K562 (cell line): ENCODE measurements around the gene SMAP2. TPM values are rescaled to one million over a fixed set of nuclear protein-coding genes. Genes with fewer than 3 reads are reported as not detected.

Experiments
- ATAC-seq: fragments of 200-7000 bp; cut with Tn5 transposase; 3 replicates; pipeline ENCODE4 v1.9.1; 2020; ENCODE audit warnings: moderate library complexity
- BruUV-seq: library from RNA; stranded (reverse); fragments of 400-500 nt; replicated peaks from 2 replicates; lab custom pipeline; 2021; lab: Mats Ljungman, UMichigan
- CTCF ChIA-PET: fragments of 300-600 bp; formaldehyde crosslinking; extraction: SDS; loops from one replicate; lab custom pipeline; 2021; ENCODE audit warnings: low intra/inter-chr PET ratio; lab: Yijun Ruan, JAX
- POLR2A ChIA-PET: fragments of 300-600, 350-650 bp; sonication (Branson Sonifier 250); formaldehyde crosslinking; extraction: SDS; loops from one replicate; lab custom pipeline; 2021; ENCODE audit warnings: antibody characterized with exemption, inconsistent platforms; lab: Yijun Ruan, JAX
- DNase-seq, 4 experiments: peaks; one replicate each; pipeline versions ENCODE4 v3.0.0 to v3.0.0-alpha.2; 2011 to 2018; ENCODE audit warnings: low spot score in 3 of 4, mixed read lengths in 3 of 4; ENCODE audit errors: extremely low read depth in 1 of 4
- FAIRE-seq: peaks from 2 replicates; lab custom pipeline; 2011; peaks lifted over from hg19 to GRCh38; lab: Jason Lieb, UNC
- H2AFZ ChIP-seq: 2 replicates; pipeline ENCODE4 v1.6.0; 2011; ENCODE audit warnings: low read depth, low read length, control low read depth, inconsistent platforms
- H3K27ac ChIP-seq: fragments of 200-600 bp; 3 replicates; pipeline ENCODE4 v1.8.0; 2011; ENCODE audit warnings: low read depth, mild to moderate bottlenecking, control low read depth, inconsistent platforms, low read length, moderate library complexity, mixed read lengths; ENCODE audit errors: extremely low read depth
- H3K27me3 ChIP-seq, 2 experiments: fragments of 300-600 bp in 1 of 2; 2 replicates in 1 of 2; 3 replicates in 1 of 2; pipeline versions ENCODE4 v1.6.0 to v1.8.0; 2011; ENCODE audit warnings: inconsistent platforms in 2 of 2, low read length in 2 of 2, mild to moderate bottlenecking in 1 of 2, mixed read lengths in 1 of 2, moderate library complexity in 1 of 2; ENCODE audit not compliant: control insufficient read depth in 2 of 2, insufficient read depth in 2 of 2
- H3K36me3 ChIP-seq: fragments of 300-600 bp; 3 replicates; pipeline ENCODE4 v1.8.0; 2011; ENCODE audit warnings: mild to moderate bottlenecking, low read length, inconsistent platforms; ENCODE audit not compliant: control insufficient read depth, insufficient read depth
- H3K4me1 ChIP-seq, 2 experiments: fragments of 200-600 bp in 1 of 2; replicated peaks in 1 of 2; 2 replicates in 1 of 2; 3 replicates in 1 of 2; pipeline versions ENCODE4 v1.5.1 to v1.8.0; 2011; ENCODE audit warnings: inconsistent platforms in 2 of 2, low read length in 2 of 2, mild to moderate bottlenecking in 1 of 2, mixed read lengths in 1 of 2, moderate library complexity in 1 of 2; ENCODE audit not compliant: control insufficient read depth in 2 of 2, insufficient read depth in 2 of 2
- H3K4me2 ChIP-seq: 2 replicates; pipeline ENCODE4 v1.6.1; 2011; ENCODE audit warnings: low read length, control low read depth, inconsistent platforms, mixed read lengths; ENCODE audit not compliant: insufficient read depth
- H3K4me3 ChIP-seq: fragments of 200-600 bp; sonication (generic), shearing (Covaris generic); 2 replicates; pipeline ENCODE4 v1.5.1; 2016; ENCODE audit warnings: control low read depth, inconsistent platforms
- H3K79me2 ChIP-seq: fragments of 200-600 bp; 3 replicates; pipeline ENCODE4 v1.8.0; 2011; ENCODE audit warnings: low read length, inconsistent platforms; ENCODE audit not compliant: control insufficient read depth, insufficient read depth
- H3K9ac ChIP-seq, 2 experiments: 2 replicates each; pipeline versions ENCODE4 v1.6.0 to v1.6.1; 2011; ENCODE audit warnings: low read depth in 2 of 2, low read length in 2 of 2, control low read depth in 1 of 2, inconsistent platforms in 1 of 2, mild to moderate bottlenecking in 1 of 2, mixed read lengths in 1 of 2; ENCODE audit not compliant: insufficient read depth in 1 of 2
- H3K9me1 ChIP-seq: one replicate; pipeline ENCODE4 v1.6.0; 2011; ENCODE audit warnings: inconsistent platforms, mild to moderate bottlenecking, low read length, moderate library complexity; ENCODE audit not compliant: control insufficient read depth, insufficient read depth
- H3K9me3 ChIP-seq: replicated peaks from 2 replicates; pipeline ENCODE4 v1.5.1; 2011; ENCODE audit warnings: low read depth, low read length, inconsistent platforms; ENCODE audit not compliant: control insufficient read depth, insufficient read depth
- H4K20me1 ChIP-seq: replicated peaks from 2 replicates; pipeline ENCODE4 v1.6.1; 2011; ENCODE audit warnings: low read length, inconsistent platforms, mixed read lengths; ENCODE audit not compliant: control insufficient read depth, insufficient read depth
- DACH1 ChIP-seq: fragments of 450-650 bp; IDR thresholded peaks from 2 replicates; pipeline ENCODE4 v1.6.1; 2018; ENCODE audit not compliant: partially characterized antibody
- E2F5 ChIP-seq: sonication (generic); formaldehyde crosslinking; IDR thresholded peaks from 2 replicates; pipeline ENCODE4 v1.8.0; 2022; ENCODE audit warnings: mild to moderate bottlenecking, missing genetic modification reagents
- E2F6 ChIP-seq, 2 experiments: IDR thresholded peaks; 2 replicates each; pipeline ENCODE4 v1.6.1; 2011; ENCODE audit warnings: borderline replicate concordance in 1 of 2, control low read depth in 1 of 2, low read depth in 1 of 2, low read length in 1 of 2, mild to moderate bottlenecking in 1 of 2, mixed read lengths in 1 of 2, moderate library complexity in 1 of 2; ENCODE audit not compliant: insufficient read depth in 1 of 2, insufficient read length in 1 of 2, poor library complexity in 1 of 2, severe bottlenecking in 1 of 2; ENCODE audit errors: extremely low read depth in 1 of 2
- IRF1 ChIP-seq: sonication (generic); formaldehyde crosslinking; IDR thresholded peaks from 2 replicates; pipeline ENCODE4 v1.8.0; 2022; ENCODE audit warnings: missing genetic modification reagents, mild to moderate bottlenecking, borderline replicate concordance
- L3MBTL2 ChIP-seq: fragments of 450-650 bp; IDR thresholded peaks from 2 replicates; pipeline ENCODE4 v1.6.1; 2016; ENCODE audit warnings: mild to moderate bottlenecking, moderate library complexity
- NBN ChIP-seq: fragments of 450-650 bp; IDR thresholded peaks from 2 replicates; pipeline ENCODE4 v1.6.1; 2016; ENCODE audit warnings: low read depth, mild to moderate bottlenecking
- NFRKB ChIP-seq: fragments of 450-650 bp; IDR thresholded peaks from 2 replicates; pipeline ENCODE4 v1.6.1; 2016; ENCODE audit warnings: low read depth
- POLR2A ChIP-seq: fragments of 450-650 bp; conservative IDR thresholded peaks from 2 replicates; pipeline ENCODE4 v1.6.1; 2016
- POLR2G ChIP-seq: fragments of 200-400 bp; formaldehyde crosslinking; IDR thresholded peaks from 2 replicates; pipeline ENCODE4 v1.6.1; 2017; ENCODE audit warnings: low read depth, mild to moderate bottlenecking, antibody characterized with exemption, low read length, moderate library complexity
- SMAD4 ChIP-seq: fragments of 250-450 bp; sonication (Bioruptor Pico); conservative IDR thresholded peaks from 2 replicates; pipeline ENCODE4 v1.8.0; 2021; ENCODE audit warnings: inconsistent platforms, mild to moderate bottlenecking, moderate library complexity
- STAT5A ChIP-seq: IDR thresholded peaks from 2 replicates; pipeline ENCODE4 v1.6.1; 2012; ENCODE audit warnings: low read length, inconsistent platforms, borderline replicate concordance
- ZBED1 ChIP-seq: IDR thresholded peaks from 2 replicates; pipeline ENCODE4 v1.6.1; 2014
- ZNF121 ChIP-seq: sonication (generic); formaldehyde crosslinking; conservative IDR thresholded peaks from 2 replicates; pipeline ENCODE4 v1.8.0; 2022; ENCODE audit warnings: missing genetic modification reagents
- ZNF398 ChIP-seq: fragments of 250-450 bp; sonication (Bioruptor Pico); IDR thresholded peaks from 2 replicates; pipeline ENCODE4 v1.8.0; 2021; ENCODE audit warnings: moderate library complexity, mild to moderate bottlenecking, inconsistent platforms
- ZNF696 ChIP-seq: fragments of 250-450 bp; sonication (Bioruptor Pico); conservative IDR thresholded peaks from 2 replicates; pipeline ENCODE4 v1.4.0; 2020; ENCODE audit warnings: mild to moderate bottlenecking, moderate library complexity
- ZNF75A ChIP-seq: fragments of 450-650 bp; formaldehyde crosslinking; IDR thresholded peaks from 2 replicates; pipeline ENCODE4 v1.4.0; 2020; ENCODE audit warnings: mild to moderate bottlenecking
- WGBS: fragments of 100-300 bp; shearing (Covaris generic); methylation state at CpG from one replicate; pipeline ENCODE4 v1.1.6; 2016; ENCODE audit warnings: low coverage, mixed read lengths; ENCODE audit not compliant: insufficient coverage; ENCODE audit errors: missing lambda C conversion rate; 5-methylcytosine and 5-hydroxymethylcytosine counted together
- in situ Hi-C: fragments of 300-500 bp; cut with MboI; formaldehyde crosslinking; loops from 4 replicates; pipeline ENCODE4 v1.15.0; 2018; ENCODE audit warnings: inconsistent platforms, mixed read lengths
- intact Hi-C: fragments of 100-400 bp; cut with micrococcal nuclease; formaldehyde crosslinking; loops from 2 replicates; pipeline ENCODE4 v1.14.2; 2022
- polyA plus RNA-seq, 8 experiments: library from polyadenylated mRNA; depleted of rRNA in 4 of 8; stranded (reverse) in 5 of 8; unstranded in 3 of 8; fragments of >200 nt; fragmentation: Nextera tagmentation in 2 of 8; fragmentation: Illumina TruSeq in 1 of 8; extraction: Ambion mirVana in 2 of 8; extraction: Trizol in 1 of 8; gene quantifications; 2 replicates each; pipeline versions ENCODE4 v1.2.1 to v1.2.3, GENCODE V29; 2011 to 2014; ENCODE audit warnings: inconsistent platforms in 1 of 8, missing spikeins in 1 of 8
- total RNA-seq, 7 experiments: library from RNA; depleted of rRNA in 6 of 7; stranded (reverse); fragments of >200 nt in 6 of 7; fragmentation: Illumina TruSeq in 2 of 7; extraction: Trizol in 2 of 7; gene quantifications; 2 replicates each; pipeline versions ENCODE4 v1.2.1 to v1.2.3, GENCODE V29; 2011 to 2021; ENCODE audit warnings: low replicate concordance in 1 of 7

SMAP2 gene
- total and polyA plus RNA-seq, 9 of the 15 experiments (the other 6 are each of a cell fraction or from before 2014, with no cell fraction given) = 38.7 to 212 (median 94.1) TPM

- H3K9me1 ChIP-seq = no peaks in the 10 kb centered on the region
- no peaks in the 10 kb centered on the region for H3K4me1 ChIP-seq
- H2AFZ ChIP-seq = no peak overlapping the region
- H3K4me3 ChIP-seq = no peak overlapping the region
- no peak overlapping the region for H3K4me2 ChIP-seq
- no peak overlapping the region for H3K27ac ChIP-seq
- intact Hi-C loops (no loop called here), in situ Hi-C loops (no loop called here)
- H3K36me3 ChIP-seq = no peaks in the 10 kb centered on the region
- DNase-seq (no peak), FAIRE-seq (no peak), ATAC-seq (no peak)
- peaks cover 19% of the 10 kb centered on the region for H3K9me3 ChIP-seq
- WGBS = 74% methylated on average over 2 of the region's 2 CpGs
- H4K20me1 ChIP-seq = no peaks in the 10 kb centered on the region
- H3K9ac ChIP-seq = no peak overlapping the region
- BruUV-seq = no TSS peak
- H3K27me3 ChIP-seq = no peaks in the 10 kb centered on the region
- POLR2A ChIA-PET = interaction anchor here (0.5 to 1.1 kb wide), 3 partner anchors 42 to 187 kb away, joined by 3 read pairs; no protein-coding TSS in a partner anchor
- H3K79me2 ChIP-seq = no peaks in the 10 kb centered on the region
- CTCF ChIA-PET = interaction anchor here (0.6 kb wide), 1 partner anchor 892 kb away, joined by 5 read pairs; no protein-coding TSS in a partner anchor
- no peak for TF ChIP-seq DACH1
- no peak for TF ChIP-seq NFRKB
- no peak for TF ChIP-seq ZNF121 (CRISPR knock-in tag)
- peak; percentile 53; the same call in 1 of the 2 replicates for TF ChIP-seq L3MBTL2
- no peak for TF ChIP-seq POLR2A
- no peak for TF ChIP-seq ZNF696
- TF ChIP-seq E2F6 (IDR thresholded peaks at IDR 0.05; ENCODE audit: borderline replicate concordance in 1 of 2, extremely low read depth in 1 of 2, insufficient read depth in 1 of 2, insufficient read length in 1 of 2, low read depth in 1 of 2, low read length in 1 of 2, poor library complexity in 1 of 2, severe bottlenecking in 1 of 2) = peak in 1 of 2 experiments; percentile 30
- no peak for TF ChIP-seq NBN
- 0 out of 2 replicates have a peak, but pooled peaks have one; percentile 23 for TF ChIP-seq POLR2G
- TF ChIP-seq ZNF75A (CRISPR knock-in tag) = no peak
- no peak for TF ChIP-seq IRF1 (CRISPR knock-in tag)
- TF ChIP-seq STAT5A = no peak
- TF ChIP-seq E2F5 (CRISPR knock-in tag) = no peak
- TF ChIP-seq SMAD4 = no peak
- no peak for TF ChIP-seq ZNF398 (CRISPR knock-in tag)
- TF ChIP-seq ZBED1 = no peak
Observed at GRCh38 chr1:40469327-40469726, 95.8 kb downstream of the SMAP2 start.
